ENCODE measurements around the gene CD38.

DNA sequence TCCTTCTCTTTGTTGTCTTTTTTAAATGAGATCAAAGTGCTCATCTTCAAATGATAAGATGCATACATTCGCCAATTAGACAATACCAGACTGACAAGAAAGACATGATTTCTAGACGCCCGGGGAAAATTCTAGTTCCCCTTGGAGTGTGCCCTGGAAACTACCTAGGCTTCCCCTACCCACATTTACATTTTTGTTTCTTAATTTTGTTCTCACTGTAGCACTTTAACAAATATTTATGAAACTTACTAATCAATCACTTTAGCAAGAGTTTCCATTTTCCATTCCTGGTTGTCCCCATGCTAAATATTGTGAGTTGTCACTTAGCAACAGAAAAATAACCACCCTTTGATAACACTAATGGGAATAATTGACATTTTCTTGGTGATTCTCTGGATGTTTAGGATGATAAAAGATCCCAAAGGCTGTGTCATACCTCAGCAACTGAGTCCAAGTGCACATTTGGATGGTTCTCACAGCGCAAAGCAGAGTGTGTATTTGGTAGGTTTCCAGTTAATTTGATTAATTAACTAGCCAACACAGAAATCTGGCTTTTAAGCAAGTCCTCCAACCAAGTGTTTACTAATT, 90.8 kb downstream of the CD38 start:
- TF ChIP-seq, protein P1, sequence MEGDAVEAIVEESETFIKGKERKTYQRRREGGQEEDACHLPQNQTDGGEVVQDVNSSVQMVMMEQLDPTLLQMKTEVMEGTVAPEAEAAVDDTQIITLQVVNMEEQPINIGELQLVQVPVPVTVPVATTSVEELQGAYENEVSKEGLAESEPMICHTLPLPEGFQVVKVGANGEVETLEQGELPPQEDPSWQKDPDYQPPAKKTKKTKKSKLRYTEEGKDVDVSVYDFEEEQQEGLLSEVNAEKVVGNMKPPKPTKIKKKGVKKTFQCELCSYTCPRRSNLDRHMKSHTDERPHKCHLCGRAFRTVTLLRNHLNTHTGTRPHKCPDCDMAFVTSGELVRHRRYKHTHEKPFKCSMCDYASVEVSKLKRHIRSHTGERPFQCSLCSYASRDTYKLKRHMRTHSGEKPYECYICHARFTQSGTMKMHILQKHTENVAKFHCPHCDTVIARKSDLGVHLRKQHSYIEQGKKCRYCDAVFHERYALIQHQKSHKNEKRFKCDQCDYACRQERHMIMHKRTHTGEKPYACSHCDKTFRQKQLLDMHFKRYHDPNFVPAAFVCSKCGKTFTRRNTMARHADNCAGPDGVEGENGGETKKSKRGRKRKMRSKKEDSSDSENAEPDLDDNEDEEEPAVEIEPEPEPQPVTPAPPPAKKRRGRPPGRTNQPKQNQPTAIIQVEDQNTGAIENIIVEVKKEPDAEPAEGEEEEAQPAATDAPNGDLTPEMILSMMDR (IDR thresholded peaks at IDR 0.05; ENCODE audit: insufficient read depth, low read depth, low read length) = no peak
- no peak for TF ChIP-seq EZH2 (IDR thresholded peaks at IDR 0.05; ENCODE audit: insufficient read depth, low read length)

All from astrocyte (in vitro differentiated cells and primary cell).